ENCODE measurements around the gene VPS37C.
"Not testable (repeated sequence)": the region's sequence is repeated elsewhere in the genome, so short reads cannot be mapped to it uniquely, and the experiment has no call there.

VPS37C gene

DNA sequence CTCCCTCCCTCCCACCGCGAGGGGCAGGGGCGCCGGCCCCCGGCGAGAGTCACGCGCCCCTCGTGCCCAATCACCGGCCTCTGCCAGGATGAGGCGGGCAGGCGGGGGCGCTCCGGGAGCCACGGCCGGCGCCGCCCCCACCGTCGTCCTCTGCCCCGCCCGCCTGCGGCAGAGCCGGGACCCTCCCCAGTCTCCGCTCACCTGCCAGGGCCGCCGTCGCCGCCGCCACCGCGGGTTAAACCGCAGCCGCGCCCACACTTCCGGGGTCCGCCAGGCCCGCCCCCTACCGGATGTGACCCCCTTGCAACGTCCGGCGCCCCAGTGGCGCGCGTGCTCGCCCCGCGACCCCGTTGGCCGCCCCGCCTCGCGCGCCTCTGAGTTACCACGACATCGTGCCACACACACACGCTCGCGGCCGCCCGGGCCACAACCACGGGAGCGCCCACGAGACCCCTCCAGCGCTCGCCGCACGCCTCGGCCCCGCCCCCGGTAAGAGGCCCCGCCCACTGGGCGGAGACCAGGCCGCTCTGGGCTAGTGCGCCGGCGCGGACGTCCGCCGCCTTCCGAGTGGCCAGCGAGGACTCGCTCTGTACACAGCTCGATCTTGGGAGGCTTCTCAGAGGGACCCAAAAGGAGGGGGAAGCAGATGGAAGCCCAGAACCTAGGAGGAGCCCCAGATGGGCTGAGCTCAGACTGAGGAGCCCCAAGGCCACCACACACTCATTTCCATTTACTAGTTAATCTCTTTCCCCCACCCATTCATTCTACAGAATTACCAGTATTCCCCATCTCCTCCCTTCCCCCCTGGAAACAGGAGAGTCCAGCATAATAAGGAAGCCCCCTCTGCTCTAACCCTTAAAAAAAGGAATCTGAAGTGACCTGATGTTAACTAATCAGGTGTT lies at the start of gene VPS37C:
TSS of gene VPS37C (minus strand) at position 237 of the 902 bp plus-strand sequence. CDS start 22,597 bp downstream, outside the sequence.
- DNase-seq, result peak; percentile 86

DNA sequence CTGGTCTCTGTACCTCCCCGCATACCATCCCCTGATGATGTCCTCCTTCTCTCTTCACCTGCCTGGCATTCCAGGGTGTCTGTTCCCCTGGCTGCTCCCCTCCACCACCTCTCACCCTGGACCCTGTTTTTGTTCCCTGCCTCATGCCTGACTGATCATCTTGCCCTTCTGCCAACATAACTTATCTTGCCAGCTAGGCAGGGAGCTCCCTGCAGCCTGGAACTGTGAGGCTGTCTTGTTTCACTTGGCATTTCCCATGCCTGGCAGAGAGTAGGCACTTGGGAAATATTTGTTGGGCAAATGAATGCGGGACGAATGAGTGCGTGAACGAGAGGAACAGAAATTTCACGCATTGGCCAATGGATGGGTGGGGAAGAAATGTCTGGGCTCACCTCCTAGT lies 49.4 kb upstream of the VPS37C start:
- not testable (repeated sequence) for DNase-seq

- DNase-seq, result not testable (repeated sequence)
Observed at GRCh38 chr11:61207636-61208310, 46.5 kb upstream of the VPS37C start.

- DNase-seq, result not testable (repeated sequence)
Observed at GRCh38 chr11:61204502-61205059, 43.4 kb upstream of the VPS37C start.

DNA sequence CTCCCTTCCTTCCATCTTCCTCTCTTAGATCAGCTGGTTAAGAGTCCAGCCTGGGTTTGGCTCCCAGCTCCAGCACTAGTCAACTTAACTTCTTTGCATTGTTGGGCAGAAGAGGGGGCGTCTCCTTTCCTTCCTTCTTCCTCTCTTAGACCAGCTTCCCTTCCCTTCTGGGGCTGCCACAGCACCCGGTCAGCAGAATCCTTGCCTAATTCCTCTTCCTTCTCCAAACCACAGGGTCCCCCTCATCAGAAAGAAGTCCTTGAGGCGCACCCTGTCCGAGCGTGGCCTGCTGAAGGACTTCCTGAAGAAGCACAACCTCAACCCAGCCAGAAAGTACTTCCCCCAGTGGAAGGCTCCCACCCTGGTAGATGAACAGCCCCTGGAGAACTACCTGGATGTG lies 42.6 kb upstream of the VPS37C start:
- not testable (repeated sequence) for DNase-seq

DNA sequence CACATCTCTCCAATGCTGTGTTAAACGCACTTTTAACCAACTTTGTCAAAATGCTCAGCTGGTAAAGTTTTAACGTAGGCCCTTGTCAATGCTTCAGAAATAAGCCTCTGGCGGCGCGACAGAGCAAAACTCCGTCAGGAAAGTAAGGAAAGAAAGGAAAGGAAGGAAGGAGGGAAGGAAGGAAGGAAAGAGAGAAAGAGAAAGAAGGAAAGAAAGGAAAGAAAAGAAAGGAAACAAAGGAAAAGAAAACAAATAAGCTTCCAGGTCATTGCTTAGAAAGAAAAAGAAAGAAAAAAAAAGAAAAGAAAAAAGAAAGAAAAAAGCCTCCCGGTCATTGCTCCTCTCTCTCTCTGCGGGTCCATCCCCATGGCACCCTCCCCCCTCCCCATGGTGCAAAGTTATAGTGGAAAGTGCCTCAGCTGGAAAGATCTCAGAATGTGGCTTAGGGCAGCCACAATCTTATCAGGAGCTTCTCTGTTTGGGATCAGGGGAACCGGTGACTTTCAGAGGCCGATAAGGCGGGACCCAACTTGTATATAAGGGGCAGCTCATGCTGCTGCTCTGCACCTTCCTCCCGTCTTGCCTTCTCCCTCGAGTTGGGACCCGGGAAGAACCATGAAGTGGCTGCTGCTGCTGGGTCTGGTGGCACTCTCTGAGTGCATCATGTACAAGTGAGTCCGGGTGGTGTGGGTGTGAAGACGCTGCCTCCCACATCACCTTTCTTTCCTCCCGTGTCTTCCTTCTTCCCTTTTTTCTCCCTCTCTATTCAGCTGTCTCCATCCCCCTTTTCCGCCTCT lies 41.9 kb upstream of the VPS37C start, which contains the start of gene PGA3:
TSS of gene PGA3 (plus strand) at position 566 of the 797 bp plus-strand sequence. CDS start at position 616, 50 bp downstream.
- not testable (repeated sequence) for DNase-seq

DNA sequence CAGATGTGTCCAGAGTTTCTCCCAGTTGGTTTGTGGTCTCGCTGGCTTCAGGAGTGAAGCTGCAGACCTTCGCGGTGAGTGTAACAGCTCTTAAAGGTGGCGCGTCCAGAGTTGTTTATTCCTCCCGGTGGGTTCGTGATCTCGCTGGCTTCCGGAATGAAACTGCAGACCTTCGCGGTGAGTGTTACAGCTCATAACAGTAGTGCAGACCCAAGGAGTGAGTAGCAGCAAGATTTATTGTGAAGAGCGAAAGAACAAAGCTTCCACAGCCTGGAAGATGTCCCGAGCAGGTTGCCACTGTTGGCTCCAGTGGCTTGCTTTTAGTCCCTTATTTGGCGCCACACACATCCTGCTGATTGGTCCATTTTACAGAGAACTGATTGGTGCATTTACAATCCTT lies 40.2 kb upstream of the VPS37C start:
- no peak for DNase-seq

DNA sequence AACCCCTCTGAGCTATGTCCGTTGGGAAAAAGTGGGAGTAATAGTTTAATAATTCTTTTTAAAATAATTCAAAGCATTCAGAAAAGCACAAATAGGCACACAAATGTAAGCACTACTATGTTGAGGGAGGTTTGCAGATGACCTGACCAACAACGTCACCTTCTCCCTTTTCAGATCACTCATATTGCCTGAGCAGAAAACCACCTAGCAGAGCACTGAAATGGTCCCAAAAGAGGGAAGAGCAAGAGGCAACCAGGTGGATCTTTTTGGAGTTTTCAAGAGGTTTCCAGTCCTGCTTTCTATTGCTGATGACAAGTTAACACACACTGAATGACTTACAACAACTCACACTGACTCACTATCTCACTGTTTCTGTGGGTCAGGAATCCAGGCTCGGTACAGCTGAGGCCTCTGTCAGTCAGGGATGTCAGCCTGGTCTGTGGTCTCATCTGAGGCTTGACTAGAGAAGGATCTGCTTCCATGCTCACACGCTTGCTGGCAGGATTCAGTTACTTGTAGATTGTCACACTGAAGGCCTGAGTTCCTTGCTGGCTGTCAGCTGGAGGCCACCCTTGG lies 37.8 kb upstream of the VPS37C start:
- DNase-seq, result no peak

DNA sequence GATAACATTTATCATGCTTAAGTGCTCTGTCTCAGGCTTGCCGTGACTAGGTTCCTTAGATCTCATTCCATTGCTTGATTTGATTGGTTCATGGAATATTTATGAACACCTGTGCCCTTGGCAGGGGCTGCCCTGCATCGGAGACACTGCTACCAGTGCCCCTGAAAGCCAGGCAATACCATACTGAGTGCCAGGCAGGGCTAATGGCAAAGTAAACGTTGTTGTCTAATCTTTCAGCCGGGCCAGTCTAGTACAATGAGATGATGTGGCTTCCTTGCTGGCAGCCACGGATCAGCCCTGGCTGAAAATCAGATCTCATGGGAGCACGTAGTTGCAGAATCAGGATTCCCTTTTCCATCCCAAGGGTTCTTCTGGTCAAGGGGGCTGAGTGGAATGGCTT lies 37.1 kb upstream of the VPS37C start:
- no peak for DNase-seq

- no peak for DNase-seq
Observed at GRCh38 chr11:61195719-61196118, 34.5 kb upstream of the VPS37C start.

GRCh38 chr11:61194981-61195695 lies 33.9 kb upstream of the VPS37C start:
- DNase-seq, result no peak

DNA sequence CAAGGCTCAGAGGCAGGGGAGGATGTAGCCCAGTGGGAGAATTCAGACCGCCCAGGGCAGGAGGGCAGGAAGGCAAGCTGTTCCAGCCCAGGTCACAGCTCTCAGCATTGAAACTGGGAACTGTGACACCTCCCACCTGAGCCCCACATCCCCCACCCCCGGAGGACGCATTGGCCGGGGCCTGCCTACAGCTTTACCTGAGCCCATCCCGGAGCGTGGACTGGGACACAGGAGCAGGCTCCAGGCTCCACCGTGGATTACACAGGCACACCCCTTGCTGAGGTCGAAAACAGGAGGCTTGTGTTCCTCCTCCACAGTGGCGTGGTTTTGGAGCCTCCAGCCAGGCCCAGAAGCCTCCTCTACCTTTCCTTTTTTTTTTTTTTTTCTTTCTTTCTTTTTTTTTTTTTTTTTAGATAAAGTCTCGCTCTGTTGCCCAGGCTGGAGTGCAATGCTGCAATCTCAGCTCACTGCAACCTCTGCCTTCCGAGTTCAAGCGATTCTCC lies 33.0 kb upstream of the VPS37C start:
- DNase-seq, result no peak

GRCh38 chr11:61193596-61193995 lies 32.4 kb upstream of the VPS37C start:
- DNase-seq, result no peak

DNA sequence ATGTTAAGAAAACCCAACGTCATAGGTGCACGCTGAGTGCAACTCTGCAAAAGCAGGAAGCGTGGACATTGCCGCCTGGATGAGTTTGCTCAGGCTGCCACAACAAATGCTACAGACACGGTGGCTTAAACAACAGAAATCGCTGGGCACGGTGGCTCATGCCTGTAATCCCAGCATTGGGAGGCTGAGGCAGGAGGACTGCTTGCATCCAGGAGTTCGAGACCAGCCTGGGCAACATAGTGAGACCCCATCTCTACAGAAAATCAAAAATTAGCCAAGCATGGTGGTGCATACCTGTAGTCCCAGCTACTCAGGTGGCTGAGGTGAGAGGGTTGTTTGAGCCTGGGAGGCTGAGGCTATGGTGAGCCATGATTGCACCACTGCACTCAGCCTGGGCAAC lies 28.7 kb upstream of the VPS37C start:
- DNase-seq, result no peak

- peak; percentile 66 for DNase-seq
Observed at GRCh38 chr11:61187505-61188130, 26.4 kb upstream of the VPS37C start.

GRCh38 chr11:61186504-61186903 lies 25.3 kb upstream of the VPS37C start:
- no peak for DNase-seq

- no peak for DNase-seq
Observed at GRCh38 chr11:61183645-61184044, 22.4 kb upstream of the VPS37C start.

DNA sequence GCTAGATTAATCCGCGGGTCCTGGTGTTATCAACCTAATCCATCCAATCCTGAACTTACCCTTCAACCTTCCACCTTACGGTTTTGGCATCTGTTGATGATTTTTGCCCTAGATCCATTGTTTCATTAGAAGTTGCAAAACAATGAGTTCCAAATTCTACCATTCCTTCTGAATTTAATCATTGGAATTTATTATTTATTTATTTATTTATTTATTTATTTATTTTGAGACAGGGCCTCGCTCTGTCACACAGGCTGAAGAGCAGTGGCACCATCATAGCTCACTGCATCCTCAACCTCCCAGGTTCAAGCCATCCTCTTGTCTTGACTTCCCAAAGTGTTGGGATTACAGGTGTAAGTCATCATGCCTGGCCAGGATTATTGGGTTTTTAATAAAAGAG lies 20.3 kb upstream of the VPS37C start:
- DNase-seq, result no peak

- not testable (repeated sequence) for DNase-seq
Observed at GRCh38 chr11:61180205-61180604, 19.0 kb upstream of the VPS37C start.

DNA sequence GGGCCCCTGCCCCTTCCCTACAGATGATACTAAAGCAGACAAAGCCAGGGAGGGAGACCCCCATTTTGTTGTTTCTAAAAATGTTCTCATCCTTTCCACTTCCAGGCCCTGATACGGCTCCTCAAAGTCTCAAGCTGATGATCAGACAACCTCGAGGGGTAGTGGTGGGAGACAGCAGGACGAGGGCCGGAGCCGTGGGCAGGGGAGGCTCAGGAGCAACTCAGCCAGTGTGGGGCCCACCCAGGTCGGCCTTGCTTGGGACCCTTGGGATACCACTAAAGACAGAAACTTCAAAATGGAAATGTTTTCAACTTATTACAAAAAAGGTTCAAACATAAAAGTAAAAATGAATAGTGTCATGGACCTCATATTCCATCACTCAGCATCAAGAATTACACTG lies 15.2 kb upstream of the VPS37C start:
- DNase-seq, result no peak

- DNase-seq, result no peak
Observed at GRCh38 chr11:61174949-61175348, 13.7 kb upstream of the VPS37C start.
